GM04504 (cell line): ENCODE measurements around the gene RPL37A.

ENCODE experiments used
- DNase-seq: peaks from one replicate; pipeline ENCODE4 v3.0.0-alpha.2; 2012; ENCODE audit warnings: low read depth

RPL37A gene

DNA sequence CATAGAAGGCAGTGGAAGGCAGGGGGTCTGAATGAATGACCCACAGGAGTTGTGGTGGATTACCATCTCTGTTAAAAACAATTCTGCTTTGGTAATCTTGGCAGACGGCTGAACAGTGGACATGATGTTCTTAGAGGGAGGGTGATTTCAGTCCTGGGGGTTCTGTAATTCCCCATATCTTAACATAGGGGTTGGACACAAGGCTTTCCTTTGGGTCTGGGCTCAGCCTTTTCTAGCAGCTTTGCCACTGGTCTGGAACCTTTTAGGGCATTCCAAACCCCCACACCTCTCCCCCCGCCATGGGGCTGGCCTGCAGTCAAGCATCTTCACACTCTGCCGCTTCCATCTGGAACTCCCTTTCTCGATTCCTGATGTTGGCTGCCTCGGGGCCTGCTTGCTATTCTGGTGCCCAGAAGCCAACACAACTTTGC is 50.3 kb downstream of the RPL37A start:
- DNase-seq = no peak

DNA sequence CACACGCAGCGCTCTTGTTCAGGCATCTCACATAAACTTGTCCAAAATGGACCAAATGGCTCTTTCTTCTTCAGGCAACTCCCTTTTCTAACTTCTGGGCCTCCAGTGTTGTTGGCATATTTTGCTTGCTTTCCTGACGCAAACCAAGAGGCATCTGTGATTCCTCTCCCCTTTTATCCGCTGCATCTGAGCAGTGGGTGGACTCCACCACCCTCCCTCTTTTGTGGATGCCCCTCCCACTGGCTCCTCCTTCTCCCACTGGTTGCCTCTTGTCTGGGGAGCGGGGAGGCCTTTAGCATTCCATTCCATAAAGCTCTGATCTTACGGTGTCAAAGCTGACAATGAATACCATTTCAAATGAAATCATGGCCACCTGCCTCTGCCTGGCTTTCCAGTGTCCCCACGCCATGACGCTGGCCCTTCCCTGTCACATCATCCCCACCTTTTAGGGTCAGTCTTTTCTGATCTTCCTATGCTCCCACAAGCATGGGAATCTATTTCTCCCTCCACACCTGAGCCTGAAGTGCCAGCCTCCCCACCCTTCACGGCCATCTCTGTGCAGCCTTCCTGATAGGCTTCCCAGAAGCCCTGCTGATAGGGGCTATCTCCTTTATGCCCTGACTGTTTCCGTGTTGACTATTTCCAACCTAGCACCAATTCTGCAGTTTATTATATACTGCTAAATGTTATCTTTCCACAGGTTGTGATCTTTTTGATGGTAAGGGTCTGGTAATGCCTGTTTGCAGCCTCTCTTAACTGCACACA is 51.5 kb downstream of the RPL37A start:
- no peak for DNase-seq

DNA sequence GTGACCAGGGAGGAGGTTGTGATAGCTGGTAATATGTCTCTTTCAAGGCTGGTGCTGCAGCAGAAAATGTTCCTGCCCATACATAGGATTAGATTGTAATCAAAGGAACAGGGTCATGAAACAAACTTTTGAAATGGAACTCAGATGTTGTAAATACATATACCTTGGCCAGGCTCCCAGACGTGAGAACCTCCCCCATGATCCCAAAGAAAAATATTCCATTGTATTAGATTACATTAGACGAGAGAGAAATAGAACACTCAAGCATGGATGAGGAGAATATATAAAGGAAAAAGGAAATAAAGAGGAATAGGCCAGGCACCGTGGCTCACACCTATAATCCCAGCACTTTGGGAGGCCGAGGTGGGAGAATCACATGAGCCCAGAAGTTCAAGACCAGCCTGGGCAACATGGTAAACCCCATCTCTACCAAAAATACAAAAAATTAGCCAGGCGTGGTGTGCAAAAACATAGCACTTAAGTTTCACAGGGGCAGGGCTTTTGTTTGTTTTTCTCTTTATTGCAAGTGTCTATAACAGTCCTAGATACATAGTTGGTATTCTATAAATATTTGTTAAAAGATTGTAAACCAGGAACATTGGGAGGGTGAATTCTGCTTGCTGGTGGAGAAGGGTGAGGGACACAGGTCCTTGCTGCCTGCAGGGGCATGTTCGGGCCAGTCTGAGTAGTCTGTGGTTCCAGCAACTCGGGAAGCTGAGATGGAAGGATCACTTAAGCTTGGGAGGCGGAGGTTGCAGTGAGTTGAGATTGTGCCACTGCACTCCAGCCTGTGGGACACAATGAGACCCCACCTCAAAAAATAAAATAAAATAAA is 52.8 kb downstream of the RPL37A start:
- no peak for DNase-seq

DNA sequence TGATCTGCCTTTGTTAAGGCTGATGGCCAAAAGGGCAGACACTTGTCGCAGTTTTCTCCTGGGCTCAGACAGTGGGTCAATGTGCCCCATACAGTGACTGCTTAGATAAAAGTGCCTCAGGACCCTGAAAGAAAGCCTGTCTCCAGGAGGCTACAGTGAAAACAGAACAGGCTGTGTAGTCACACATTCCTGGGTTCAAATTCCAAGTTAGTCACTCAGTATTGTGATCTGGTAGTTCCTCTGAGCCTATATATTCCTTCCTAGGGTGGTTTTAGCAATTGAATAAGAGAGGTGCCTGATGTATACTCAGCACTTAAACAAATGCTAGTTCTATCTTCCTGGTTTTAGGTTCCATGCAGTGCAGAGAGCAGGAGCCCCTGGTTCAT is 54.4 kb downstream of the RPL37A start:
- no peak for DNase-seq
